Stomach (tissue), 4 donors: ENCODE data around the gene METRN.

Experiments
- POLR2A ChIP-seq, 4 donors: fragments of 450-650 bp; IDR thresholded peaks; one replicate each; pipeline ENCODE4 v1.6.1; 2016; ENCODE audit warnings: antibody characterized with exemption in 4 of 4, control low read depth in 2 of 4, mild to moderate bottlenecking in 1 of 4, moderate library complexity in 1 of 4
- POLR2AphosphoS5 ChIP-seq, 3 donors: sonication (generic); formaldehyde crosslinking; IDR thresholded peaks; one replicate each; pipeline ENCODE4 v1.6.1; 2016; ENCODE audit warnings: antibody characterized with exemption in 3 of 3
- TF ChIP-seq, protein P1 (sequence below), 7 experiments: fragments of 450-650 bp in 4 of 7; fragments of 200-600 bp in 3 of 7; sonication (generic) in 3 of 7; IDR thresholded peaks; one replicate each; pipeline ENCODE4 v1.5.1; 2016 to 2019; ENCODE audit warnings: antibody characterized with exemption in 7 of 7, control low read depth in 2 of 7, mild to moderate bottlenecking in 1 of 7

DNA sequence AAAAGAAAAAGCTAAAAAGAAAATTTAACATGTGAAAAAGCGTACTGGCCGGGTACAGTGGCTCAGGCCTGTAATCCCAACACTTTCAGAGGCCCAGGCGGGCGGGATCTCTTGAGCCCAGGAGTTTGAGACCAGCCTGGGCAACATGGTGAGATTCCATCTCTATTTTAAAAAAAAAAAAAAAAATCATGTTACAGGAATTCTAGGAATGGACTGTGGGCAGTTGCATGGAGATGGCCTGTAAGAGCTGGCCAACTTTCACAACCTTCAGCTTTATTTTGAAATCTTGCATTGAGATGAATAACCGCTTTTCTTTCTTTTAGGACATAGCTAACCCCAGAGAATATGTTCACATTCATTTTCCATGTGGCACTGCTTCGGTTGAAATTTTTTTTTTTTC, 34.1 kb downstream of the METRN start:
- TF ChIP-seq POLR2A (IDR thresholded peaks at IDR 0.05) (no peak), POLR2AphosphoS5 (IDR thresholded peaks at IDR 0.05) (no peak)
- TF ChIP-seq, protein P1, sequence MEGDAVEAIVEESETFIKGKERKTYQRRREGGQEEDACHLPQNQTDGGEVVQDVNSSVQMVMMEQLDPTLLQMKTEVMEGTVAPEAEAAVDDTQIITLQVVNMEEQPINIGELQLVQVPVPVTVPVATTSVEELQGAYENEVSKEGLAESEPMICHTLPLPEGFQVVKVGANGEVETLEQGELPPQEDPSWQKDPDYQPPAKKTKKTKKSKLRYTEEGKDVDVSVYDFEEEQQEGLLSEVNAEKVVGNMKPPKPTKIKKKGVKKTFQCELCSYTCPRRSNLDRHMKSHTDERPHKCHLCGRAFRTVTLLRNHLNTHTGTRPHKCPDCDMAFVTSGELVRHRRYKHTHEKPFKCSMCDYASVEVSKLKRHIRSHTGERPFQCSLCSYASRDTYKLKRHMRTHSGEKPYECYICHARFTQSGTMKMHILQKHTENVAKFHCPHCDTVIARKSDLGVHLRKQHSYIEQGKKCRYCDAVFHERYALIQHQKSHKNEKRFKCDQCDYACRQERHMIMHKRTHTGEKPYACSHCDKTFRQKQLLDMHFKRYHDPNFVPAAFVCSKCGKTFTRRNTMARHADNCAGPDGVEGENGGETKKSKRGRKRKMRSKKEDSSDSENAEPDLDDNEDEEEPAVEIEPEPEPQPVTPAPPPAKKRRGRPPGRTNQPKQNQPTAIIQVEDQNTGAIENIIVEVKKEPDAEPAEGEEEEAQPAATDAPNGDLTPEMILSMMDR (IDR thresholded peaks at IDR 0.05), result no peak
